Measurements from ENCODE around the gene KAT7. TPM values are rescaled to one million over a fixed set of nuclear protein-coding genes. Genes with fewer than 3 reads are reported as not detected.

The KAT7 gene
- polyA plus RNA-seq, 1 of the 3 experiments (the other 2 are of a cell fraction): 20.2 TPM

GRCh38 chr17:49880291-49881053 is 92.0 kb downstream of the KAT7 start (continued):
- TF ChIP-seq USF1 (IDR thresholded peaks at IDR 0.05; ENCODE audit: borderline replicate concordance, low read depth) (no peak), PBX3 (IDR thresholded peaks at IDR 0.05) (no peak)

GRCh38 chr17:49881054-49881402 is 92.5 kb downstream of the KAT7 start:
- Histone ChIP-seq H3K4me1 (ENCODE audit: control insufficient read depth in 1 of 2, insufficient read depth in 2 of 2, low read depth in 1 of 2, low read length in 1 of 2) (peaks cover 0 to 9% of the 10 kb centered on the region in 2 experiments; a peak in 1 of 4 replicates), H3F3A (replicated peaks; ENCODE audit: insufficient read depth) (peaks cover 5% of the 10 kb centered on the region), H3K9me3 (no peaks in the 10 kb centered on the region), H3K4me2 (no peak overlapping the region), H2AFZ (ENCODE audit: low read depth) (no peak overlapping the region), H3K4me3 (ENCODE audit: low read depth in 2 of 2, low read length in 1 of 2) (no peak overlapping the region; a peak in 1 of 4 replicates), H3K79me2 (ENCODE audit: insufficient read depth) (no peaks in the 10 kb centered on the region), H3K27ac (ENCODE audit: low read depth in 2 of 2, low read length in 1 of 2) (no peak overlapping the region), H3K27me3 (ENCODE audit: insufficient read depth) (peaks cover 83% of the 10 kb centered on the region), H3K9me2 (no peaks in the 10 kb centered on the region), H3K36me3 (replicated peaks in 1 of 2; ENCODE audit: control insufficient read depth in 1 of 2, insufficient read depth in 2 of 2, low read length in 1 of 2) (no peaks in the 10 kb centered on the region), H4K20me1 (ENCODE audit: insufficient read depth) (no peaks in the 10 kb centered on the region), H3K9ac (no peak overlapping the region)
- no peak for TF ChIP-seq PBX3 (IDR thresholded peaks at IDR 0.05)
- TF ChIP-seq ELF1 (IDR thresholded peaks at IDR 0.05): no peak
- no peak for TF ChIP-seq NRF1 (IDR thresholded peaks at IDR 0.05; ENCODE audit: low read depth, low read length)
- TF ChIP-seq RXRA (IDR thresholded peaks at IDR 0.05; ENCODE audit: borderline replicate concordance, low read depth): no peak
- TF ChIP-seq FOXM1 (IDR thresholded peaks at IDR 0.05; ENCODE audit: low read depth): no peak
- no peak for TF ChIP-seq GABPA (IDR thresholded peaks at IDR 0.05; ENCODE audit: low read depth)
- no peak for TF ChIP-seq IRF3 (IDR thresholded peaks at IDR 0.05; ENCODE audit: low read depth, low read length)
- TF ChIP-seq MEF2A (IDR thresholded peaks at IDR 0.05; ENCODE audit: borderline replicate concordance, low read depth): no peak
- no peak for TF ChIP-seq CTCF (IDR thresholded peaks at IDR 0.05)
- TF ChIP-seq TAF1 (IDR thresholded peaks at IDR 0.05; ENCODE audit: borderline replicate concordance, low read depth, low read length): no peak
- no peak for TF ChIP-seq REST (IDR thresholded peaks at IDR 0.05; ENCODE audit: low read depth, low read length)
- no peak for TF ChIP-seq EP300 (IDR thresholded peaks at IDR 0.05; ENCODE audit: borderline replicate concordance in 1 of 2, low read depth in 1 of 2, low read length in 1 of 2)
- TF ChIP-seq RAD21 (IDR thresholded peaks at IDR 0.05; ENCODE audit: low read length): no peak
- TF ChIP-seq EZH2phosphoT487 (IDR thresholded peaks at IDR 0.05; ENCODE audit: borderline replicate concordance, low read depth): no peak
- TF ChIP-seq GATA2 (CRISPR knock-in tag; IDR thresholded peaks at IDR 0.05): no peak
- no peak for TF ChIP-seq MAX (IDR thresholded peaks at IDR 0.05; ENCODE audit: low read depth)
- no peak for TF ChIP-seq JUND (IDR thresholded peaks at IDR 0.05)
- TF ChIP-seq TCF12 (IDR thresholded peaks at IDR 0.05): no peak
- ChIA-PET POLR2A (no interaction called here), CTCF (interaction anchor here (0.6 to 40.4 kb wide), 45 partner anchors 9 to 531 kb away, joined by 3 to 1665 read pairs (median 6); partner anchors contain the start of gene DLX3)
- 16% methylated on average over 5 of the region's 5 CpGs for WGBS (ENCODE audit: low lambda C conversion rate)
- DNase-seq: no peak

Measured in SK-N-SH (cell line).